Thyroid gland (tissue), 4 donors: Measurements from ENCODE around the gene RRP12.

Experiments
- CTCF ChIP-seq, 6 experiments: fragments of 200-600 bp in 3 of 6; fragments of 450-650 bp in 3 of 6; sonication (generic) in 3 of 6; IDR thresholded peaks; one replicate each; pipeline ENCODE4 v1.5.1; 2016 to 2019; ENCODE audit warnings: antibody characterized with exemption in 6 of 6, mild to moderate bottlenecking in 2 of 6, inconsistent platforms in 1 of 6, moderate library complexity in 1 of 6
- POLR2A ChIP-seq, 2 donors: fragments of 450-650 bp; IDR thresholded peaks; one replicate each; pipeline ENCODE4 v1.6.1; 2017; ENCODE audit warnings: antibody characterized with exemption in 2 of 2, mild to moderate bottlenecking in 2 of 2, moderate library complexity in 1 of 2

- TF ChIP-seq CTCF (IDR thresholded peaks at IDR 0.05): no peak
- no peak for TF ChIP-seq POLR2A (IDR thresholded peaks at IDR 0.05)
Observed at GRCh38 chr10:97360705-97361536, 40.2 kb downstream of the RRP12 start.
